ENCODE data around the gene TMTC2.

Gene TMTC2

DNA sequence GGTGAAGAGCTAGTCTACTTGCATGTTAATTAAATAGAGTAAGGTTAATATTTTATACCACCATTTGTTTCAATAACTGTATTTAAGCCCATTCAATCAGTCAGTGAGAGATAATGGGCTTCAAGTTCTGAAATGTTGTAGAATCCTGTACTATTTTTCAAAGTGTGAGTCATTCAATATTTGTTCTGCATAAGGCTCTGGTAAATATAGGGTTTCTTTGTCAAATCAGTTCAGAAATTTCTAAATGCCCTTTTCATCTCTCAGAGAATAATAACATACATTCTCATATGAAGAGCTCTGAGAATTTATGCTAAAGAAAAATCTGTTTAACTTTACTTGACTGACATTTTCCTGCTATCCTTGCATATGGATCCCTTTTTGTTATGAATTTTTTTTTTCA, 493.3 kb downstream of the TMTC2 start:
- DNase-seq (ENCODE audit: low spot score) (no peak), FAIRE-seq (no peak)

DNA sequence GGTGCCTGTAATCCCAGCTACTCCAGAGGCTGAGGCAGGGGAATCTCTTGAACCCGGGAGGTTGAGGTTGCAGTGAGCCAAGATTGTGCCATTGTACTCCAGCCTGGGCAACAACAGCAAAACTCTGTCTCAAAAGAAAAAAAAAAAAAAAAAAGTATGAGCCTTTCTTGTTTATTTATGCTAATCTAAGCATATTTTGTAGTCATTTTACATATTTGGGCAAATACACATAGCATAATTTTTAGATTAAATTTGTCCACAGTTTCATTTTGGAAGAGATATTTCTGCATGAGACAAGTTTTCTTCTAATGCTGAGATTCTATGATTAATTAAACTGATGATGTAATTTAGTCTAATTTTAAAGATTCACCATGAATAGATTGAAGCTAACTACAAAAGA, 494.4 kb downstream of the TMTC2 start:
- FAIRE-seq (no peak), DNase-seq (ENCODE audit: low spot score) (no peak)

DNA sequence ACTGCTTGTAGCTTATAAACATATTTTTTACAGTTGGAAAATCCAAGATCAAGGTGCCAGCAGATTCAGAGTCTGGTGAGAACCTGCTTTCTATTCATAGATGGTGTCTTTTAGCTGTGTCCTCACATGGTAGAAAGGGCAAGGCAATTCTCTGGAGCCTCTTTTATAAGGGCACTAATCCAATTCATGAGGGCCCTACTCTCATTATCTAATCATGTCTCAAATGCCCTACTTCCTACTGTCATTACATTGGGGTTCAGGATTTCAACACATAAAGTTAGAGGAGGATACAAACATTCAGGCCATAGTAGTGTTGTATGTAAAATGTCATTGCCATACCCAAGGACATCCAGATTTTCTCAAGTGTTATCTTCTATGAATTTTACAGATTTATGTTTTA, 496.4 kb downstream of the TMTC2 start:
- FAIRE-seq, result no peak
- DNase-seq (ENCODE audit: low spot score), result no peak
